Measurements from ENCODE around the gene ANKS1A. TPM values are rescaled to one million over a fixed set of nuclear protein-coding genes. Genes with fewer than 3 reads are reported as not detected.

The ANKS1A gene
- total RNA-seq, 4 donors from 2014 or later, result 12.1 to 31.8 (median 24.1) TPM

DNA sequence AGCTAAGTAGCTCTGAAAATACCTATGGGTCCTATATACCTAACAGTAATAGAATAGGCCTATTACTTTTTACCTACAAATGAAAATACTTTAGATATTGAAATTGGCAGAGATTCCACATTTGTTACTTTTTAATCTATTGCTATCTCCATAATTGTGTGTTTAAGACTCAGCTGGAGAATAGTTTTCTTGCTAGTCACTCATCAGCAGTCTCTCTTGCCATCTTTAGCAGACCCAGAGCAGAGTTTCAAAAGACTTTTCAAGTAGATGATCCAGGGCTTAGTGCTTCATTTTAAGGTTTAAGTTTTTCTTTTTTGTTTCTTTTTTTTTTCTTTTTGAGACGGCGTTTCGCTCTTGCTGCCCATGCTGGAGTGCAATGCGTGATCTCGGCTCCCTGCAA is 12.9 kb downstream of the ANKS1A start:
- TF ChIP-seq, protein P1, sequence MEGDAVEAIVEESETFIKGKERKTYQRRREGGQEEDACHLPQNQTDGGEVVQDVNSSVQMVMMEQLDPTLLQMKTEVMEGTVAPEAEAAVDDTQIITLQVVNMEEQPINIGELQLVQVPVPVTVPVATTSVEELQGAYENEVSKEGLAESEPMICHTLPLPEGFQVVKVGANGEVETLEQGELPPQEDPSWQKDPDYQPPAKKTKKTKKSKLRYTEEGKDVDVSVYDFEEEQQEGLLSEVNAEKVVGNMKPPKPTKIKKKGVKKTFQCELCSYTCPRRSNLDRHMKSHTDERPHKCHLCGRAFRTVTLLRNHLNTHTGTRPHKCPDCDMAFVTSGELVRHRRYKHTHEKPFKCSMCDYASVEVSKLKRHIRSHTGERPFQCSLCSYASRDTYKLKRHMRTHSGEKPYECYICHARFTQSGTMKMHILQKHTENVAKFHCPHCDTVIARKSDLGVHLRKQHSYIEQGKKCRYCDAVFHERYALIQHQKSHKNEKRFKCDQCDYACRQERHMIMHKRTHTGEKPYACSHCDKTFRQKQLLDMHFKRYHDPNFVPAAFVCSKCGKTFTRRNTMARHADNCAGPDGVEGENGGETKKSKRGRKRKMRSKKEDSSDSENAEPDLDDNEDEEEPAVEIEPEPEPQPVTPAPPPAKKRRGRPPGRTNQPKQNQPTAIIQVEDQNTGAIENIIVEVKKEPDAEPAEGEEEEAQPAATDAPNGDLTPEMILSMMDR (IDR thresholded peaks at IDR 0.05), result no peak
- TF ChIP-seq POLR2A (IDR thresholded peaks at IDR 0.05), result no peak
- Histone ChIP-seq H3K27me3 (no peaks in the 10 kb centered on the region), H3K4me3 (no peak overlapping the region), H3K27ac (no peak overlapping the region), H3K4me1 (no peaks in the 10 kb centered on the region), H3K36me3 (no peaks in the 10 kb centered on the region), H3K9me3 (no peaks in the 10 kb centered on the region)
- no peak for DNase-seq
- intact Hi-C loops (cut with DNase I; ENCODE audit: low total_unique reads), result no loop called here

GRCh38 chr6:34904990-34905613 is 16.0 kb downstream of the ANKS1A start:
- TF ChIP-seq, protein P1 (IDR thresholded peaks at IDR 0.05), result no peak
- no peak for TF ChIP-seq POLR2A (IDR thresholded peaks at IDR 0.05)
- intact Hi-C loops (cut with DNase I; ENCODE audit: low total_unique reads), result no loop called here
- H3K4me1 ChIP-seq, result no peaks in the 10 kb centered on the region

GRCh38 chr6:34906826-34907225 is 17.8 kb downstream of the ANKS1A start:
- TF ChIP-seq, protein P1 (IDR thresholded peaks at IDR 0.05), result no peak
- TF ChIP-seq POLR2A (IDR thresholded peaks at IDR 0.05), result no peak
- Histone ChIP-seq H3K36me3 (no peaks in the 10 kb centered on the region), H3K27ac (no peak overlapping the region), H3K9me3 (no peaks in the 10 kb centered on the region), H3K4me3 (no peak overlapping the region), H3K27me3 (no peaks in the 10 kb centered on the region), H3K4me1 (no peaks in the 10 kb centered on the region)
- no peak for DNase-seq
- intact Hi-C loops (cut with DNase I; ENCODE audit: low total_unique reads), result no loop called here

More at GRCh38 chr6:34904990-34905613, 16.0 kb downstream of the ANKS1A start:
- no peak for DNase-seq
- Histone ChIP-seq H3K36me3 (no peaks in the 10 kb centered on the region), H3K27ac (no peak overlapping the region), H3K9me3 (no peaks in the 10 kb centered on the region), H3K4me3 (no peak overlapping the region), H3K27me3 (no peaks in the 10 kb centered on the region)

- no peaks in the 10 kb centered on the region for H3K36me3 ChIP-seq
- no peak for TF ChIP-seq POLR2A (IDR thresholded peaks at IDR 0.05)
- TF ChIP-seq, protein P1 (IDR thresholded peaks at IDR 0.05), result no peak
- no peaks in the 10 kb centered on the region for H3K4me1 ChIP-seq
- no peaks in the 10 kb centered on the region for H3K9me3 ChIP-seq
- intact Hi-C loops (cut with DNase I; ENCODE audit: low total_unique reads), result no loop called here
- DNase-seq, result no peak
- H3K4me3 ChIP-seq, result no peak overlapping the region
- H3K27me3 ChIP-seq, result no peaks in the 10 kb centered on the region
- no peak overlapping the region for H3K27ac ChIP-seq
Observed at GRCh38 chr6:34908194-34908593, 19.1 kb downstream of the ANKS1A start.

DNA sequence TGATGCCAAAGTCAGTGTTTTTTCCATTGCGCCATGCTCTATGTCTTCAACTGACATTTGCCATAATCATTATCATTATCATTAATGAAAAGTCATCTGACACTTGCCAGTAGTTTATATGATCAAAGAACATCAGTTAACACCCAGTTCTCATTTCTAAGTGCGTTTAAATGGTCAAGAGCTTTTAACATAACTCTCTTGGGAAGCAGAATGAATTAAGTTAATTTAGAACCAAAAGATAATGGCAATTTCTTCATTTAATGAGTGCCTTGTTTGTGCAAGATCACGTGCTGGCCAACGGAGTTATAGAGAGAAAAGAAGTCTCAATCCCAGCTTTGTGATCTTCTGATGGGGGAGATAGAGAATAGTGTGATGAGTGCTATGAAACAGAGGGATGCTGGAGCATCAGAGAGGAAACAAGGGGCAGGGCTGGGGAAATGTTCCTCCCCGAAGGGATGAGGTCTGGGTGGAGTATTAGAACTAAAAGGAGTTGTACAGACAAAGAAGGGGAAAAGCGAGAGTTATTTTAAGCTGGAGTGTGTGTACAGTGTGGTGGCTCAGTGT is 20.3 kb downstream of the ANKS1A start:
- TF ChIP-seq POLR2A (IDR thresholded peaks at IDR 0.05), result no peak
- TF ChIP-seq, protein P1 (IDR thresholded peaks at IDR 0.05), result no peak
- no peaks in the 10 kb centered on the region for H3K4me1 ChIP-seq
- no peak for DNase-seq
- no peak overlapping the region for H3K4me3 ChIP-seq
- H3K9me3 ChIP-seq, result no peaks in the 10 kb centered on the region
- intact Hi-C loops (cut with DNase I; ENCODE audit: low total_unique reads), result no loop called here
- no peak overlapping the region for H3K27ac ChIP-seq
- H3K27me3 ChIP-seq, result no peaks in the 10 kb centered on the region
- H3K36me3 ChIP-seq, result no peaks in the 10 kb centered on the region
